H9 (cell line): ENCODE measurements around the gene VPS41. TPM values are rescaled to one million over a fixed set of nuclear protein-coding genes. Genes with fewer than 3 reads are reported as not detected.

ENCODE experiments used
- DNase-seq: peaks from one replicate; pipeline ENCODE4 v3.0.0-alpha.2; 2017
- H2AFZ ChIP-seq: one replicate; pipeline ENCODE4 v1.6.1; 2013; ENCODE audit warnings: mild to moderate bottlenecking, low read length, control low read depth, moderate library complexity
- H2AK5ac ChIP-seq: 2 replicates; pipeline ENCODE4 v1.6.1; 2013; ENCODE audit warnings: low read length, control low read depth, mixed read lengths; ENCODE audit not compliant: insufficient read length
- H2BK120ac ChIP-seq: one replicate; pipeline ENCODE4 v1.6.1; 2013; ENCODE audit warnings: low read depth, mild to moderate bottlenecking, low read length, control low read depth, inconsistent platforms; ENCODE audit not compliant: poor library complexity, severe bottlenecking
- H2BK12ac ChIP-seq: 2 replicates; pipeline ENCODE4 v1.6.1; 2013; ENCODE audit warnings: low read length, control low read depth, mixed read lengths, low read depth; ENCODE audit not compliant: insufficient read length
- H2BK15ac ChIP-seq: 2 replicates; pipeline ENCODE4 v1.6.1; 2013; ENCODE audit warnings: low read depth, low read length, control low read depth
- H2BK20ac ChIP-seq: one replicate; pipeline ENCODE4 v1.6.1; 2013; ENCODE audit warnings: low read depth, mild to moderate bottlenecking, low read length, control low read depth, inconsistent platforms; ENCODE audit not compliant: poor library complexity, severe bottlenecking
- H2BK5ac ChIP-seq: 2 replicates; pipeline ENCODE4 v1.6.1; 2013; ENCODE audit warnings: low read length, control low read depth, mixed read lengths; ENCODE audit not compliant: insufficient read length
- H3K14ac ChIP-seq: 2 replicates; pipeline ENCODE4 v1.6.1; 2013; ENCODE audit warnings: low read length, control low read depth; ENCODE audit not compliant: insufficient read depth
- H3K18ac ChIP-seq: 2 replicates; pipeline ENCODE4 v1.6.1; 2013; ENCODE audit warnings: low read depth, mild to moderate bottlenecking, mixed read lengths, low read length, control low read depth; ENCODE audit not compliant: insufficient read length
- H3K23ac ChIP-seq: 2 replicates; pipeline ENCODE4 v1.6.1; 2013; ENCODE audit warnings: low read length, control low read depth, mixed read lengths, low read depth; ENCODE audit not compliant: insufficient read length
- H3K23me2 ChIP-seq: 2 replicates; pipeline ENCODE4 v1.6.1; 2013; ENCODE audit warnings: low read depth, mild to moderate bottlenecking, mixed read lengths, low read length, control low read depth; ENCODE audit not compliant: insufficient read length, poor library complexity, severe bottlenecking
- H3K27ac ChIP-seq: 2 replicates; pipeline ENCODE4 v1.5.1; 2013; ENCODE audit warnings: low read length, control low read depth, mixed read lengths, low read depth; ENCODE audit not compliant: insufficient read length
- H3K27me3 ChIP-seq: 2 replicates; pipeline ENCODE4 v1.6.1; 2013; ENCODE audit warnings: low read length, control low read depth, inconsistent platforms; ENCODE audit not compliant: insufficient read depth
- H3K4ac ChIP-seq: 2 replicates; pipeline ENCODE4 v1.6.1; 2013; ENCODE audit warnings: low read depth, mild to moderate bottlenecking, control low read depth, inconsistent platforms, low read length, moderate library complexity
- H3K4me1 ChIP-seq: 2 replicates; pipeline ENCODE4 v1.6.1; 2013; ENCODE audit warnings: low read length, control low read depth, inconsistent platforms; ENCODE audit not compliant: insufficient read depth
- H3K4me2 ChIP-seq: 2 replicates; pipeline ENCODE4 v1.6.1; 2013; ENCODE audit warnings: low read length, control low read depth, mixed read lengths; ENCODE audit not compliant: insufficient read length, insufficient read depth
- H3K56ac ChIP-seq: 2 replicates; pipeline ENCODE4 v1.6.1; 2013; ENCODE audit warnings: low read depth, mild to moderate bottlenecking, mixed read lengths, low read length, control low read depth; ENCODE audit not compliant: insufficient read length
- H3K79me1 ChIP-seq: 2 replicates; pipeline ENCODE4 v1.6.1; 2013; ENCODE audit warnings: low read depth, mild to moderate bottlenecking, moderate library complexity, low read length, control low read depth, inconsistent platforms; ENCODE audit not compliant: insufficient read depth, poor library complexity, severe bottlenecking
- H3K79me2 ChIP-seq: 2 replicates; pipeline ENCODE4 v1.6.1; 2013; ENCODE audit warnings: low read length, control low read depth, inconsistent platforms; ENCODE audit not compliant: insufficient read depth
- H3K9ac ChIP-seq: 2 replicates; pipeline ENCODE4 v1.6.1; 2013; ENCODE audit warnings: low read length, control low read depth, mixed read lengths; ENCODE audit not compliant: insufficient read length; ENCODE audit errors: extremely low read depth
- H3K9me3 ChIP-seq: one replicate; pipeline ENCODE4 v1.6.1; 2013; ENCODE audit warnings: low read depth, low read length, inconsistent platforms; ENCODE audit not compliant: control insufficient read depth
- H3T11ph ChIP-seq: one replicate; pipeline ENCODE4 v1.6.1; 2013; ENCODE audit warnings: mild to moderate bottlenecking, low read length, control low read depth, inconsistent platforms
- H4K20me1 ChIP-seq: one replicate; pipeline ENCODE4 v1.6.1; 2013; ENCODE audit not compliant: control insufficient read depth, insufficient read length, insufficient read depth
- H4K5ac ChIP-seq: 2 replicates; pipeline ENCODE4 v1.6.1; 2013; ENCODE audit warnings: low read depth, mild to moderate bottlenecking, mixed read lengths, low read length, control low read depth; ENCODE audit not compliant: insufficient read length
- H4K8ac ChIP-seq: replicated peaks from 2 replicates; pipeline ENCODE4 v1.6.1; 2013; ENCODE audit warnings: low read length, control low read depth, mixed read lengths, low read depth; ENCODE audit not compliant: insufficient read length
- H4K91ac ChIP-seq: 2 replicates; pipeline ENCODE4 v1.6.1; 2013; ENCODE audit warnings: low read depth, mild to moderate bottlenecking, moderate library complexity, mixed read lengths, low read length, control low read depth; ENCODE audit not compliant: insufficient read length
- H3K27ac Mint-ChIP-seq, 3 experiments: 2 replicates in 2 of 3; 3 replicates in 1 of 3; pipeline ENCODE4 v1.8.0; 2020 to 2021; ENCODE audit warnings: mixed read lengths in 3 of 3, mild to moderate bottlenecking in 1 of 3, moderate library complexity in 1 of 3
- H3K27me3 Mint-ChIP-seq: 2 replicates; pipeline ENCODE4 v1.8.0; 2021; ENCODE audit warnings: low read depth, mild to moderate bottlenecking, moderate library complexity, mixed read lengths
- H3K36me3 Mint-ChIP-seq, 3 experiments: 2 replicates in 2 of 3; 3 replicates in 1 of 3; pipeline ENCODE4 v1.8.0; 2020 to 2021; ENCODE audit warnings: low read depth in 3 of 3, mixed read lengths in 3 of 3; ENCODE audit not compliant: insufficient read depth in 1 of 3
- H3K4me1 Mint-ChIP-seq, 2 experiments: 2 replicates each; pipeline ENCODE4 v1.8.0; 2020; ENCODE audit warnings: mixed read lengths in 2 of 2
- H3K4me3 Mint-ChIP-seq, 2 experiments: 2 replicates in 1 of 2; 3 replicates in 1 of 2; pipeline ENCODE4 v1.8.0; 2020 to 2021; ENCODE audit warnings: mild to moderate bottlenecking in 2 of 2, mixed read lengths in 2 of 2, moderate library complexity in 1 of 2
- H3K9me3 Mint-ChIP-seq, 2 experiments: 2 replicates in 1 of 2; 3 replicates in 1 of 2; pipeline ENCODE4 v1.8.0; 2020; ENCODE audit warnings: mild to moderate bottlenecking in 2 of 2, mixed read lengths in 2 of 2, moderate library complexity in 1 of 2
- CTCF ChIP-seq: fragments of 200-600 bp; sonication (generic); conservative IDR thresholded peaks from 3 replicates; pipeline ENCODE4 v1.8.0; 2021; ENCODE audit warnings: antibody characterized with exemption, mild to moderate bottlenecking
- WGBS: extraction: QIAGEN DNeasy Blood & Tissue Kit; methylation state at CpG from one replicate; pipeline ENCODE4 v1.1.7; 2013; ENCODE audit warnings: missing lambda C conversion rate, low lambda C conversion rate, mixed read lengths; ENCODE audit not compliant: insufficient read length; ENCODE audit errors: extremely low coverage; 5-methylcytosine and 5-hydroxymethylcytosine counted together
- total RNA-seq: library from RNA; stranded (reverse); gene quantifications from 2 replicates; pipeline ENCODE4 v1.2.1, GENCODE V29; 2021

The VPS41 gene
- total RNA-seq, 1 experiment from 2014 or later, result 49.3 TPM

GRCh38 chr7:38932509-38933168 is 23.6 kb upstream of the VPS41 start:
- Mint-ChIP-seq H3K9me3 (no peaks in the 10 kb centered on the region), H3K4me1 (peaks cover 22 to 25% of the 10 kb centered on the region in 2 experiments), H3K4me3 (0 out of 5 replicates have a peak overlapping the region, but pooled peaks of 1 of the 2 experiments have one; percentile 9), H3K27me3 (no peaks in the 10 kb centered on the region), H3K27ac (peak overlapping the region in 2 of 3 experiments; percentile 30 to 80; a peak in 3 of 7 replicates), H3K36me3 (no peaks in the 10 kb centered on the region)
- Histone ChIP-seq H4K91ac (no peak overlapping the region), H2BK20ac (peak overlapping the region; percentile 6), H4K8ac (no peak overlapping the region), H3K27me3 (no peaks in the 10 kb centered on the region), H2BK5ac (no peak overlapping the region), H3K79me2 (no peaks in the 10 kb centered on the region), H3K4me2 (no peak overlapping the region), H3K4ac (no peak overlapping the region), H3K56ac (no peak overlapping the region), H2BK120ac (no peak overlapping the region), H2AK5ac (no peak overlapping the region), H4K20me1 (no peaks in the 10 kb centered on the region), H3K23ac (no peak overlapping the region), H2BK15ac (no peak overlapping the region), H2BK12ac (no peak overlapping the region), H3K9ac (no peak overlapping the region), H3K9me3 (no peaks in the 10 kb centered on the region), H3K79me1 (no peaks in the 10 kb centered on the region), H3K23me2 (no peaks in the 10 kb centered on the region), H3K18ac (no peak overlapping the region), H3K27ac (no peak overlapping the region), H3K4me1 (peaks cover 2% of the 10 kb centered on the region; the same call in 1 of the 2 replicates), H2AFZ (peak overlapping the region; percentile 8), H3K14ac (no peak overlapping the region), H3T11ph (no peak overlapping the region), H4K5ac (no peak overlapping the region)
- WGBS, result no CpG with 5 or more reads among the region's 6 CpGs
- peak; percentile 72 for DNase-seq
- peak; percentile 99 for TF ChIP-seq CTCF
